Measurements from ENCODE around the gene B3GLCT.

Gene B3GLCT

DNA sequence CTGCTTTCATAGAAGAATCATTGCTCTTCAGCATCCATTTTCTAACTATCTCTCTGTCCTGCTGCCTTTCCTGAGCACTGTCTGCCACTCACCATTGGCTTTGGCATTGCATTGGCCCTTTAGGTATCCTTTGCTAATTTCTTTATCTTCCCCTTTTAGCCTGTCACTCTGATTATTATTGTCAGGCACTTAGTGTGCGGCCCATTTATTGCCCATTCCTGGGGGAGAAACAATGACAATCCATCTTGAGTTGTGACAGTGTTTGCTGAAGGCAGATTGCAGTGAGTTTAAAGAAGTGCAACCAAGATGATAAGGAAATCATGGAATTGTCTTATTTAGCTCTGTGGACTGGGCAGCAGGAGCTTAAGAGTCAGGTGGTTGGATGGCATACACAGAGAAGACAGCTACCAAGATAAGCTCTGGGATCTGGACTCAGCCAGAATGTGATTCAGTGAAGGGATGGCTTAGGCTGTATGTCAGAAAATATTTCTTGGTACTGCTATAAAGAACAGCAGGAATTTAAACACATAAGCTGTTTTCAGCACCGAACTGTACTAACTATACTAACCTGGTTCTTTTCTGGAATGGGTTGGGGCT, 25.3 kb downstream of the B3GLCT start:
- no peak for DNase-seq

DNA sequence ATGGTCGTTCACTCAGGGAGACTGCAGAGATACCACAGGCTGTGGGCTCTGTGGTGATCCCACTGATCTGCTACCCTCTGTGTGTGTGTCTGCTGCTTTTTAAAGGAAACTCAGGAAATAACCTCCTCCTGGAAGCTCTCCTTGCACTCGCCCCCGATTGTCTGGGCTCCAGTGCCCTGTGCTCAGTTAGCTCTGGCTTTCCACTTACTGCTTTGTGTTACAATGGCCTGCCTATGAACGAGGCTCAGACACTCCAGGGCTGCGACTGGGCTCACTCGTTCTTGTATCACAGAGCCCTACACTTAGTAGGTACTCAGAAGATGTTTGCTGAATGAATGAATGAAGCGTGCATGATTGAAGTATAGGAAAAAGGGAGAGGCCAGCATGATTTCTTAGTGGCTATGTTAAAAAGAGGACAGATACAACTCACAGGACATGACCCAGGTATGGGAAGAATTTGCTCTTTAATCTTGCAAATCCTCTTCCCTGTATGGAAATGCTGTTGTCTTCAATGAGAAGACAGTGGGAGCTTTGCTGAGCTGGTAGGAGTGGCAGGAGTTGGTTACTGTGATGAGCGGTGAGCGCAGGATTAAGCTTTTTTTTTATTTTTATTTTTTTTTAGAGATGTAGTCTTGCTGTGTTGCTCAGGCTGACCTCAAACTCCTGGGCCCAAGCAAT, 26.4 kb downstream of the B3GLCT start:
- no peak for DNase-seq

DNA sequence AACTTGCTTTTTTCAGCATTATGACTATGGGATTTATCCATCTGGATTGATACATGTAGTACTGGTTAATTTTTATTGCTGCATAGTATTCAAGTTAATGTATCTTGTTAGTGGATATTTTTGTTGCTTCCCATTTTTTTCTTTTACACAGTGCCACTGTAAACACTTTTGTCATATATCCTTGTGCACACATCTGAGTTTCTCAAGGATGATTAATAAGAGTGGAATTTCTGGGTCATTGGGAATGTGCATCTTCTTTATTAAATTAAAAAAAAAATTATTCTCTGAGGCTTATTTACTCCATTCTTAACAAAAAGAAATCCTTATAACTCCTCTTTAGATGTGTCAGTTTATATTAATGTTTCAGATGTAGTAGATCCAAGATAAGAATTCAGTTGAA, 27.3 kb downstream of the B3GLCT start:
- no peak for DNase-seq

DNA sequence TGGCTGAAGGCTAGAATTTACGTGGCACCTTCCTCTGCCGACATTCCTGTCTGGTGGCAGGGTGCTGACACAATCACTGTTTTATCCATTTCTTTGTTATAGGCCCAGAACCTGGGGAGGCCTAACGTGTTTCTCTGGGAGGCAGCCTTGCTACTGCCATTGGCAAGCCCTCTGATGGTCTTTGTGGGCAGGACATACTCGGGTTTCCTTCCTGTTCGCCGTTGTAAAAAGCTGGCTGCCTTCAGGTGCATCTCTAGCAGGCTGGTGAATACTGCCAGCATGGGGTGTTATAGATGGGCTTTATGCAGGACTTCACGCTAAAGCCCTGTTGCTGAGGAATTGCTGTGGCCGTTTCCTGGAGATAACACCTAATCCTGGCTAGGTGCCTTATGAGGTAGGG, 28.1 kb downstream of the B3GLCT start:
- no peak for DNase-seq

DNA sequence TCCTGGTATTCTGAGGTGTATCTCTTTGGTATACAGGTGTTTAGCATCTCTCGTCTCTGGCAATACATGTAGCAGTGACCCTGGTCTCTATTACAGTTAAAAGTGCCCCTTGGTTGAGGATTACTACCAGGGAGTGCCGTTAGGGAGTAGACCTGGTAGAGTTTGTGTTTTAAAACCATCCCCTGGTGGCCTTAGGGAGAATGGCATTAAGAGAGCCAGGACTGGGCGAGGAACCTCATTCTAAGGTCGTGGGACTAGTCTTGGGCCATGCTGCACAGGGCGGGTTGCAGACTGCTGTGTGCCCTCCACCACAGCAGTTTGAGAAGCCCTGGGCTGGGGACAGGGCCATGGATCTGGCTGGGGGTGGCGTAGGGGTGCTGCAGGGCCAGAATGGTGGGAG, 35.0 kb downstream of the B3GLCT start:
- no peak for DNase-seq

DNA sequence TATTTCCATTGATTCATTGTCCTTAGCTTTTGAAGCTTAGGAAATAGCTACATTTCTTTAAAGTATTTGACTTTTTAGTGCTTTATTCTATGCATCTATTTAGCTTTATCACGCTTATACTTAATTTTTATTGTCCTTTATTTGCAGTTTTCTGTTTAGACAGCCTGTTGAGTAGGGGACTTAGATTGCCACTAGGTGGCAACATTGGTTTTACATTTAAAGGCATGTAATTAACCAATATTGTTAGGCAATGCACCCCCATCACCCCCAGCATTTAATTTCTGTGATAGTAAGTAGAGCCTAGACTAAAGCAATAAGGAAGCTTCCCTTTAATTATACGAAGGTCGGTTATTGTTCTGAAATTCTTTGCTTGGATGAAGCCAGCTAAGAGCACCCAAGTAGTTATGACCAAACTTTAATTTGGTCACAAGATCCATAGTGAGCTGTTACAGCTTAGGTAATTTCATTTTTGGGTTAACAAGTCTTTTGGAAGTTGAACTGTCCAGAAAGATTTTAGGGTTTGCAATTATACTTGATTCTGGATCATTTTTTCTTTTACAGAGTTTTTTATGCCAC, 36.5 kb downstream of the B3GLCT start:
- no peak for DNase-seq

DNA sequence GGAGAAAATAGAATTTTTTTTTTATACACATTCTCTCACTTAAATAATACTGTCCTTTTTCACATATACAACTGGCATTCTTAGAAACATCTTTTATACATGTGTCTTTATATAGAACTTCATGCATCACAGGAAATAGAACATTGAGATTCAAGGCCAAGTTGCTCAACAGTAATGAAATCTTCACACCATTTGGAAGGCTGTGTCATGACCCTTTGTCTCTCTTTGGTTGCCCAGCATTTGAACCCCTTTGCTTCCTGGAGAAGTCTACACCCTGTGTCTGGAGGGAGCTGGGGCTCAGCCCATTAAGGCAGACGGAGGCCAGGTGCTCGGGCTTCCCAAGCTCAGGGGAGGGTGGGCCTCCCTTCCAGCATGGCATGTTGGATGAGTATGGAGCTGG, 41.1 kb downstream of the B3GLCT start:
- DNase-seq, result no peak

DNA sequence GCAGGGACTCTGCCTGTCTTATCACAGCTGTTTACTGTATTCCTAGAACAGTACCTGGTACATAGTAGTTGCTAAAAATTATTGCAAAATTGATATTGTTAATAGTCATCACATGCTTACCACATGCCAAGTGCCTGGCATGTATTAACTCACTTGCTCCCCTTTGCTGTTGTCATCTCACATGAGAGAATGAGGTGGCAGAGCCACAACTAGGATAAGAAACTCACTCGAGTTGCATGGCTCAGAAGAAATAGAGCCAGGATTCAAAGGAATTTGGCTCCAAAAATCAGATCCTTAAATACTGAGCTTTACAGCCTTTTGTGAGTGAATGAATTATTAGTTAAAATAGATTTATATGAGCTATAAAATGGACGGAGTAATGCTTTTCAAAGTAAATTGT, 42.6 kb downstream of the B3GLCT start:
- no peak for DNase-seq

DNA sequence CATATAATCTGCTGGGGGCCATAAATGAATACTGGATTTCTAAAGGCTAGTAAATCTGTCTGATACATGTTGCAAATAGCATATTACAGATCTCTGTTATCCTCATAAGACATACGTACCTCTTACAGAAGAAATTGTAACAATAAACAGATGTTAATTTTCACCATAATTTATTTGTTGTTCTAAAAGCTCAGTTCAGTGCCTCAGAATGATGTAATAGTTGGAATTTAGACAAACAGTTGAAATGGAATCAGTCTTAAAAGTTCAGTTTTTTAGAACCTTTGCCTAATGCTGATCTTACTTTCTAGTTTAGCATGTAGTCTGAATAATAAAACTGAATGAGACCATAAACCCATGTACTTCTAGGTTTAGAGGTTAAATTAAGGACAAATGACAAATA, 43.1 kb downstream of the B3GLCT start:
- DNase-seq, result no peak

DNA sequence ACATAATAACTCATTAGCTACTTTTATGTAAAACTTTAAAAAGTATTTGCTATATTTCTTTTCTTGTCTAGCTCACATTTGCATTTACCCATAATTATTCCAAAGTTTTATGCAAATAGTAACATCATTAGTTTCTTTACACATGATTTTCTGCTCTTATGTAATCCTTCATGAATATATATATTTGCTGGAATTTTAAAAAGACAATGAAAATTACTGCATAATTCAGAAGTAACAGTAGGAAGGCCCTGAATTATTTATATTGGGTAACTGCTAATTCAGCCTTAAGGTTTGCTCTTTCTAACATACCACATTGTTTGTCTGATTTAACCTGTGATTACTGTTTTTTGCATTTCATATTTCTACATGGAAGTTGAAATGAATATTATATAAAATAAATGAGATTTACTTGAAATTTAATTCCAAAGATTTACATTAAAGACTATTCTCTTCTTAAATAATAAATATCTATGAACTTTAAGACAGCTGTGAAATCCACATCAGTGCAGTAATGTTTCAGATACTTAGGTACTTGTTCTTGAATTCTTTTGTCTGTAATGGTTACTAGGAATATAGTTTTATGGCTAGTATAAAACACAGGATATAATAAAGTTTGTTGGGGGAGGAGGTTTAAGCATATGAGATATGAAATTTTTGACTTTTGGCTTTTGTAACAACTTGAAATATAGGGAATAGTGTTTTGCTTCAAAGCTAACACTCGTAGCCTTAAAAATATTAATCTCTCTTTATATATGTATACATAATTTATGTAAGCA, 46.0 kb downstream of the B3GLCT start:
- DNase-seq, result no peak

DNA sequence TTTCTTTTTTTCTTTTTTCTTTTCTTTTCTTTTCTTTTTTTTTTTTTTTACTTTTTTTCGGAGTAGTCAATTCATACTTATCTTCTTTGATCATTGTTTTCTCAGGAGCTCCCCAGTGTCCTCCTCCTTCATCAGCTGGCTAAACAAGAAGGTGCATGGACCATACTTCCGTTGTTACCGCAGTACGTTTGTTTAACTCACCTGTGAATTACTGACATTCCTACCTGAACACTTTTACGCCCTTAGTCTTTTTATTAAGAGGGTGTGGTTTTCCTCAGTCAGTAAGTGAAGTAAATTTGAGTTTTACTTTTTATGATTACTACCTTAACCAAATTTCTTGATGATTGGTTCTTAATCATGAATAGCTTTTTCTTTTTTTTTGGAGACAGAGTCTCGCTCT, 47.1 kb downstream of the B3GLCT start:
- DNase-seq, result no peak

DNA sequence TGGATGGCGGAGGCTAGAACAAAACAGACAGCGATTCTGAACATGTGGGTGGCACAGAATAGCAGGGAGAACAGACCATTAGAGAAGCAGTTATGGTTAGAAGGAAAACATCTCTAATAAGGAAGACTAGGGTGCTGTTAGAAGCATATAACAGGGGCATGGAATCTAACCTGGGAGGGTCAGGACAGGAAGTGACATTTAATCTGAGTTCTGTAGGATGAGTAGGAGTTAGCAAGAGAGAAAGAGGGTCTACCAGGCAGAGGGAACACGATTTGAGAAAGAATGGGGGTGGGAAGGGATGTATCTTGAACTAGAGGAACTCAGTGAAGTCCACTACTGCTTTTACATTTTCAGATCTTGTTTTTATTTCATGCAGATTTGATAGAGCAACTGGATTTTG, 48.6 kb downstream of the B3GLCT start:
- DNase-seq, result no peak

DNA sequence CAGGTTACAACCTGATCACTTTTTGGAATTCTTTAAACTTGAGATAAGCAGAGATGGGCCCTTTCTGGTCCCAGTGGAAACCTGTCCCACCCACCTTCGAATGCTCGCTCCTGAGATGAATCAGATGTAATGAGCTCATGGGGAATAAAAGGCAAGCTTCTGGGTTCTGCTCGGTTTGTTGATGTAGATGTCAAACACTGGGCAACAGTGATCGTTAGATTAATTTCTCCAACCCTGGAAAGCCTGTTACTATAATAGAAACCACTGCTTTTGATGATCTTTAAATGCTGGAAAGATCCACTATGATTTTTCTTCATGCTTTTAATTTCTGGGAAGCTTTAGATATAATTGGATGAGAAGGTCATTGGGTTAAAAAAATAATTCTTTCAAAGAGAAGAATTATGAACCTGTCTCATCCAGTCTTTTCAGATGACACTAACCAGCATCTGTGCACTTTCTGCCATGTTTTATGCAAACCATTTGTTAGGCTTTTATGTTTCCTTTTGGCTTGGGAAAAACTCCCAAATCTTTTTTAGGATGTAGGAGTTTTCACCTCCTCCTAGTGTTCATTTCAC, 49.3 kb downstream of the B3GLCT start:
- DNase-seq, result no peak

DNA sequence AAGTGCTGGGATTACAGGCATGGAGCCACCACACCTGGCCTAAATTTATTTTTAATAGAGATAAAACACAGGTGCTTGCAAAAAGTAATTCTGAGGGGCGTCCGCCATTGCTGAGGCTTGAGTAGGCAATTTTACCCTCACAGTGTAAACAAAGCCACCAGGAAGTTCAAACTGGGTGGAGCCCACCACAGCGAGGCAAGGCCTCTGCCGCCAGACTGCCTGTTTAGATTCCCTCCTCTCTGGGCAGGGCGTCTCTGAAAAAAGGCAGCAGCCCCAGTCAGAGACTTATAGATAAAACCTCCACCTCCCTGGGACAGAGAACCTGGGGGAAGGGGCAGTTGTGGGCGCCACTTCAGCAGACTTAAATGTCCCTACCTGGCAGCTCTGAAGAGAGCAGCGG, 50.7 kb downstream of the B3GLCT start:
- no peak for DNase-seq

DNA sequence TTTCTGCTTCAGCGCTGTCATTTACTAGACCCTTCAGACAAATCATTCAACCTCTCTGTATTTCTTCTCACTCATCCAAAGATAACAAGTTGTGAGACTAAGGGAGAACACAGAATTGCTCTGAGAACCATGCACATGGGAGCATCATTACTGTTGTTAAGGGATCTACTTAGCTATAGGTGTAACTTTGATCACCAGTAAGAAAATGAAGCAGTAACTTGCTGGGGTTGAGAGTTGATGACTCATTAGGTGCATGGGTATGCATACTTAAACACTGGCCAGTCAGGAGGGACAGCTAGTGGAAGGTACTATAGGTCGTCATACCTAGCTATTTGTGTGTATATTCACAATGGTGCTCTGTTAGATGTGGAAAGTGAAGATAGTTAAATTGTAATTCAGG, 61.5 kb downstream of the B3GLCT start:
- no peak for DNase-seq

DNA sequence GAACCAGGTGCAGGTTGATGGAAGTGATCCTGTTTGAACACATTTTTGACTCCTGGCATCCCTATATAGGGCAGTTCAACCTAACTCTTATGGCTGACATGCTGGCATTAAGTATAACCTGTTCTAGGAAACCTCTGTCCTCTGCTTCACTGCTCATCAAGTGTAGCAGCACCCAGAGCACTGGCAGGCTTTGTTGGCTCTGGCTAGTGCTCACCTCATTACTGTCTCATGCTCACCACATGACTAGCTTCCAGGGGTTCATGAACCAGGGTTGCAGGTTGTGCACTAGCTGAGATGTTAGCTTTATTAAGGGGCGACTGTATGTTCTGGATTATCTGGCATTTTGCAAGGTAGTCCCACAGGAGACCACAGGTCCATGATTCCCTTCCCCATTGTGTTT, 63.6 kb downstream of the B3GLCT start:
- no peak for DNase-seq

DNA sequence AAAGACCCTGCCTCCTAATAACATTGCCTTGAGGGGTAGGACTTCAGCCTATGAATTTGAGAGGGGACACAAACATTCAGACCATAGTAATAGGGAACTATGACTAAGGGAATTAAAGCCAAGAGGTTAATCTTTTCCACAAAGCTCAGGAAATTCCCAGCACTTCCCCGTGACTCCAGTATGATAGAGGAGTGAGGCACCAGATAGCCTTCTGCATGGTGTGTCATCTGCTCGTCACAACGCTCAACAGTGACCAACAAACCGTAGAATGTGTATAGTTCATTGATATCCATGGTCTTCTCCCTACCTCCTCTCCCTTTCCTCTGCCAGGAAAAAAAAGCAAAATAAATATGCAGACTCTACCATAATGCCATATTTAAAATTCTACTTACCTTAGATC, 64.4 kb downstream of the B3GLCT start:
- DNase-seq, result no peak

DNA sequence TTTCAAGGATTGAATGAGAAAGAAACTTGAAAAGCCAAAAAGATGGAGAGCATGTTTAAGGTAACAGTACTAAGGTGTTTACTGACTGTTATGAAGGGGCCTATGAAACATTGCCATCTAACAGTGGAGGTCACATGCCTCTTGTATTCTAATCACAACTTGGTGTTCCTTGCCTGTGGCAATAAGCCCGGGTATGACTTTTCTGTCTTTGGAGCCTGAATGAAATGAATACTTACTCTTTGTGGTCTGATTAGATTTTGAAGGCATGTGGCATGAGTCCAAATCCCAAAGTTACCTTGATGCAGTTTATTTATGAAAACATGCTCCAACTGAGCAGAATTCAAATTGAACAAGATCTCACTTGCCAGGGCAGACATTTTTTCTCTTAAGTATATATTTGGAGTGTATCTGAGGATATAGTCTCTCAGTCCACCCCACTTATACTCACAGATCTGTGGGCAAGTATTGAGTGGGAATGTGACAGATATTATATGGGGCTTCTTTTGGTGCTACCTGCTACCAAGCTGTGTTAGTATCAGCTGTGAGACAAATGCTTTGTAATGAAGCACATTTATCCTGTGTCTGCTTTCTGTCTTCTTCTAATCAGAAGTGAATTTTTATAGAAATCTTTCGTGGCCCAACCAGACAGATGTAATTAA, 67.5 kb downstream of the B3GLCT start:
- no peak for DNase-seq

DNA sequence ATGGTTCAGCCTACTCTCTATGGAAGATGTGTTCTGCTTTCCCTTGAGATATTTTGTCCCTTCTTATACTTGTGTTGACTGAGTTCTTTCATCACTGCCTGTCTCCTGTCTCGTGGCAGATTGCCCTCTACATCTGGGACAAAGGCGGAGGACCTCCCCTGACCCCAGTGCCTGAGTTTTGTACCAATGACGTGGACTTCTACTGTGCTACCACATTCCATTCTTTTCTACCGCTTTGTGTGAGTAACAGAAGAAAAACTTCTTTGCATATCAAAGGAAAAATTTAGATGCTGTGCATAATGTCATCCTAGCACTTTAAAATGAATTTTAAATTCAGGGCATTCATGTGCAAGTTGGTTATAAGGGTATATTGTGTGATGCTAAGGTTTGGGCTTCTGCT, 74.6 kb downstream of the B3GLCT start:
- no peak for DNase-seq

DNA sequence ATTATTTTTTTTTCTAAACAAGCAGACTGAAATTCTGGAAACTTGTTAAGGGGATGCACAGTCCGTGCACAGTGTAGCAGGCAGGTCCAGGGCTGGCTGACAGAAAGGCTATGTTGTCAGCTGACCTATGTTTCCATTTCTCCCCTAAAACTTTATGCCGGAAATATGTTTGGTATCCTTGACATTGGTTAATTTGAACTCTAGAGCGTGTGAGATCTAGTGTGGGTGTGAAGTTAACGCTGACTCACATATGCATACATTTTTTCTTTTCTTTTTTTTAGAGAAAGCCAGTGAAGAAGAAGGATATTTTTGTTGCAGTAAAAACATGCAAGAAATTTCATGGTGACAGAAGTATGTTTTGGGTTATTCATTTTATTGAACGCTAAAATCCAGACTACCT, 76.6 kb downstream of the B3GLCT start:
- no peak for DNase-seq

DNA sequence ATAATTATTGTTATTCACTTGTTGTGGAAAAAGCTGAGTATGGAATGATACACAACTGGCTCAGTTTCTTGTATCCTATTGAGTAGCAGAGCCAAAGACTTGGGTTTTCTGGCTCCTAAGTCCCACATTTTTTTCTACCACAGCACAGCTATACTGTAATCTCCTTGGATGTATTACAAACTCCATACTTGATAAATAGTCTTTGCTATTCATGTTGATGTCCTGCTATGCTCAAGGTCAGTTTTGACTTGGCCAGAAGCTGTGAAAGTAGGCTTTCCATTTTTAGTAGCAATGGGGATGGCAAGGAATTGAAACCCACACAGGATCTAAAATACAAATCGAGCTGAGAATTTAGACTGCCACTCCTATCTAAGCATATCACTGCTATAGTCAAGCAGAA, 79.1 kb downstream of the B3GLCT start:
- no peak for DNase-seq

DNA sequence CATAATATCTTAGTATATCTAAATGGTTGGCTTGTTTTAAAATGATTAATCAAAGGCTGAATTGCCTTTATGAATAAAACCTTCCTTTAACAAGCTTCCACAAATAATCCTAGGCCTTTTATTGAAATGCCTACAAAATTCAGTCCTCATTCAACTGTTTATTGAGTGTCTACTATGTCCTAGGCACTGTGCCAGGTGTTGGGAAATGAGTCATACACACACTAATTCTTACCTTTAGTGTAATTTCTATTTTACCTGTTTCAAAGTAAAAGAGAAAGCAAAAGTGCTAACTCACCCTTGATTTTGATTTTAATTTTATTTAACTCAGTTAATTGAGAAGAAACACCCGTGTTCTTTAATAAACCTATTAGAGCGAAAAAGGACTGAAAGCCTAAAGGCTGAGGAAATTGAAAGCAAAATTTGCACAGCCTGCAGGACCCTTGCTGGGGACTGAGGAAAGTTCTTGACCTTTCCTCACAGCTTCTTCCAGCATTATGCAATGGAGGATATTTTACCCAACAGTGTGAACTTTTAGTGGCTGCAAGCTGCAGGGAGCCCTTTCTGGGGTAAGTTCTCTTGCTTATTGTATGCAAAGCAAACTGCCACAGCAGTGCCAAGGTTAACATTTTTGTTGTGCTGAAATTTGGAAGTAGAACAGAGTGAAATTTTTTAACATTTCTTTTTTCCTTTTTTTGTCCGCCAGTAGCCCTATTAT, 83.1 kb downstream of the B3GLCT start:
- no peak for DNase-seq

DNA sequence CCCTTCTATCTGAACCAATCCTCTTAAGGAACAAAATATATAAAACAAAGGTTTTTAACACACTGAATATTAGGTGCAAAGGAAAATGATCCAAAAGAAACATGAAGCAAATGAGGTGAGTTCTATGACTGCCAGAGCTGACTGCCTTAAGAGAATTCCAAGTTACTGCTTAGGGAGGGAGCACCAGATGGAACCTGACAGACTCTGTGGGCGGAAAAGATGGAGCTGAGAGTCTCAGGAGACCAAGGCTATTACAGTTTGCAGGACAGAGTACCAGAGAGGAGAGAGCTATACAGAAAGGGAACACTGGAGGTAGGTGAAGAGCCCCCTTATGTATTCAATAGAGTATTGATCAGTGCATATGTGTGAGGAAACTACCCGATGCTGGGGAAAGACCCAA, 87.2 kb downstream of the B3GLCT start:
- DNase-seq, result no peak

All from stimulated activated CD8-positive, alpha-beta memory T cell treated with anti-CD3 and anti-CD28 coated beads, Interleukin-4, amount 100 ng/mL, for 48 hours (primary cell).